DND-41 (cell line): Measurements from ENCODE around the gene INKA2.

Experiments
- ATAC-seq: fragments of 200-7000 bp; cut with Tn5 transposase; 3 replicates; pipeline ENCODE4 v1.9.1; 2021; ENCODE audit warnings: low read depth; ENCODE audit not compliant: insufficient read depth
- DNase-seq: peaks from one replicate; pipeline ENCODE4 v3.0.0-alpha.2; 2020
- H2AFZ ChIP-seq: 2 replicates; pipeline ENCODE4 v1.6.0; 2012; ENCODE audit warnings: low read depth, low read length
- H3K27ac ChIP-seq: 2 replicates; pipeline ENCODE4 v1.5.1; 2012; ENCODE audit warnings: low read length, inconsistent platforms
- H3K27me3 ChIP-seq: fragments of 200-600 bp; sonication (generic); 2 replicates; pipeline ENCODE4 v1.6.0; 2012; ENCODE audit warnings: low read length, mild to moderate bottlenecking, inconsistent platforms; ENCODE audit not compliant: insufficient read depth, poor library complexity
- H3K36me3 ChIP-seq: 2 replicates; pipeline ENCODE4 v1.5.1; 2012; ENCODE audit warnings: low read length, inconsistent platforms; ENCODE audit not compliant: insufficient read depth
- H3K4me1 ChIP-seq: 2 replicates; pipeline ENCODE4 v1.5.1; 2012; ENCODE audit warnings: mild to moderate bottlenecking, low read length; ENCODE audit not compliant: insufficient read depth
- H3K4me2 ChIP-seq: 2 replicates; pipeline ENCODE4 v1.6.0; 2012; ENCODE audit warnings: mild to moderate bottlenecking, moderate library complexity, low read length, inconsistent platforms; ENCODE audit not compliant: insufficient read depth
- H3K4me3 ChIP-seq, 2 experiments: fragments of 200-600 bp in 1 of 2; shearing (Covaris generic) in 1 of 2; 2 replicates each; pipeline ENCODE4 v1.5.1; 2012 to 2016; ENCODE audit warnings: inconsistent platforms in 2 of 2, low read length in 2 of 2, mild to moderate bottlenecking in 2 of 2, low read depth in 1 of 2, moderate library complexity in 1 of 2
- H3K79me2 ChIP-seq: 2 replicates; pipeline ENCODE4 v1.6.0; 2012; ENCODE audit warnings: low read length, inconsistent platforms; ENCODE audit not compliant: insufficient read depth
- H3K9ac ChIP-seq: 2 replicates; pipeline ENCODE4 v1.6.0; 2012; ENCODE audit warnings: low read depth, mild to moderate bottlenecking, inconsistent platforms, low read length, moderate library complexity
- H3K9me3 ChIP-seq: 2 replicates; pipeline ENCODE4 v1.5.1; 2012; ENCODE audit warnings: low read length, moderate library complexity, mild to moderate bottlenecking, inconsistent platforms; ENCODE audit not compliant: insufficient read depth, severe bottlenecking
- H4K20me1 ChIP-seq: 2 replicates; pipeline ENCODE4 v1.6.0; 2012; ENCODE audit warnings: low read length; ENCODE audit not compliant: insufficient read depth
- CTCF ChIP-seq: IDR thresholded peaks from 2 replicates; pipeline ENCODE4 v1.5.1; 2012; ENCODE audit warnings: borderline replicate concordance, low read length, moderate library complexity, mild to moderate bottlenecking; ENCODE audit not compliant: poor library complexity, severe bottlenecking; ENCODE audit errors: extremely low read depth
- EZH2 ChIP-seq: IDR thresholded peaks from 3 replicates; pipeline ENCODE4 v1.6.1; 2012; ENCODE audit warnings: borderline replicate concordance, low read depth, mild to moderate bottlenecking, moderate library complexity, low read length, inconsistent platforms; ENCODE audit not compliant: severe bottlenecking

The INKA2 gene

GRCh38 chr1:111762332-111762731 lies 23.1 kb upstream of the INKA2 start:
- no peak overlapping the region for H3K4me2 ChIP-seq
- peaks cover 16% of the 10 kb centered on the region; the same call in 1 of the 2 replicates for H4K20me1 ChIP-seq
- H3K36me3 ChIP-seq = peaks cover 95% of the 10 kb centered on the region
- DNase-seq = no peak
- H3K4me1 ChIP-seq = peaks cover 13% of the 10 kb centered on the region
- no peaks in the 10 kb centered on the region for H3K27me3 ChIP-seq
- no peak overlapping the region for H3K9ac ChIP-seq
- no peak overlapping the region for H3K27ac ChIP-seq
- no peak overlapping the region for H3K4me3 ChIP-seq
- no peaks in the 10 kb centered on the region for H3K9me3 ChIP-seq
- H2AFZ ChIP-seq = no peak overlapping the region
- H3K79me2 ChIP-seq = peaks cover 43% of the 10 kb centered on the region
- TF ChIP-seq CTCF = no peak
- no peak for TF ChIP-seq EZH2
- no peak for ATAC-seq

DNA sequence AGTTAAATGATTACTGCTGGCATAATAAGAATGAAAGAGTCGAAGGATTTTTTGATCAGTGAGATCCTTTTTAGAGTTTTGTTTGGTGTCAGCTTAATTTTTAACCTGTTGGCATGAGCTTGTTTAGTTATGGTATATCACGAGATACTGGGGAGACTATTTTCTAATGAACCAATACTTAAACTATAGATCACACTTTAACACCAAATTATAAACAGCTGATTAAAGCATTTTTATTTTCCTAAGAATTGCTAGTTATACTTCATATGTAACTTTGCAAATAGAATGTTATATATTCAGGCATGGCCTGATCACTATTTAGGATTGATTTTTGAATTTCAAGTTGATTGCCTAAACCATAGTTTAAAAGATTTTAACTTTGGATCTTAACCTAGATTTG lies 22.5 kb upstream of the INKA2 start:
- Histone ChIP-seq H3K27me3 (no peaks in the 10 kb centered on the region), H3K9ac (no peak overlapping the region), H3K4me3 (no peak overlapping the region), H2AFZ (no peak overlapping the region), H4K20me1 (peaks cover 22% of the 10 kb centered on the region; the same call in 1 of the 2 replicates), H3K4me1 (peaks cover 19% of the 10 kb centered on the region), H3K27ac (no peak overlapping the region), H3K9me3 (no peaks in the 10 kb centered on the region), H3K36me3 (peaks cover 96% of the 10 kb centered on the region), H3K79me2 (peaks cover 45% of the 10 kb centered on the region), H3K4me2 (no peak overlapping the region)
- ATAC-seq (no peak), DNase-seq (no peak)
- TF ChIP-seq CTCF (no peak), EZH2 (no peak)

GRCh38 chr1:111758373-111758772 lies 19.2 kb upstream of the INKA2 start:
- no peaks in the 10 kb centered on the region for H3K9me3 ChIP-seq
- DNase-seq (no peak), ATAC-seq (no peak)
- peaks cover 23% of the 10 kb centered on the region; the same call in 1 of the 2 replicates for H4K20me1 ChIP-seq
- peaks cover 63% of the 10 kb centered on the region for H3K36me3 ChIP-seq
- H3K27ac ChIP-seq = no peak overlapping the region
- peaks cover 34% of the 10 kb centered on the region for H3K4me1 ChIP-seq
- peak overlapping the region; percentile 32; the same call in 1 of the 2 replicates for H3K4me2 ChIP-seq
- H3K9ac ChIP-seq = no peak overlapping the region
- no peak overlapping the region for H3K4me3 ChIP-seq
- H3K27me3 ChIP-seq = no peaks in the 10 kb centered on the region
- H2AFZ ChIP-seq = no peak overlapping the region
- no peak for TF ChIP-seq EZH2
- TF ChIP-seq CTCF = peak; percentile 36
- peaks cover 55% of the 10 kb centered on the region for H3K79me2 ChIP-seq

- peak overlapping the region; percentile 83 for H3K4me2 ChIP-seq
- DNase-seq = no peak
- H3K4me1 ChIP-seq = peaks cover 34% of the 10 kb centered on the region
- H2AFZ ChIP-seq = peak overlapping the region; percentile 93
- peak overlapping the region; percentile 80 to 86; a peak in 3 of 4 replicates for H3K4me3 ChIP-seq
- H4K20me1 ChIP-seq = peaks cover 23% of the 10 kb centered on the region; the same call in 1 of the 2 replicates
- peaks cover 55% of the 10 kb centered on the region for H3K79me2 ChIP-seq
- peak overlapping the region; percentile 99 for H3K27ac ChIP-seq
- TF ChIP-seq CTCF (no peak), EZH2 (no peak)
- peaks cover 41% of the 10 kb centered on the region for H3K36me3 ChIP-seq
- H3K9ac ChIP-seq = peak overlapping the region; percentile 80
- no peaks in the 10 kb centered on the region for H3K27me3 ChIP-seq
- H3K9me3 ChIP-seq = no peaks in the 10 kb centered on the region
- peak; percentile 32 for ATAC-seq
These were observed 16.9 kb upstream of the INKA2 start for GRCh38 chr1:111756124-111756513.
